IMR-90 (cell line): ENCODE data around the gene WNT16. TPM values are rescaled to one million over a fixed set of nuclear protein-coding genes. Genes with fewer than 3 reads are reported as not detected.
A peak's percentile ranks its signal among the peaks of the same experiment; 100 is the strongest.

Experiments
- ATAC-seq: fragments of 200-7000 bp; cut with Tn5 transposase; 2 replicates; pipeline ENCODE4 v1.9.1; 2020; ENCODE audit warnings: low read depth, mild to moderate bottlenecking, moderate library complexity
- BruUV-seq: library from RNA; stranded (reverse); fragments of 400-500 nt; replicated peaks from 2 replicates; lab custom pipeline; 2021; lab: Mats Ljungman, UMichigan
- CTCF ChIA-PET: fragments of 300-600 bp; formaldehyde crosslinking; extraction: SDS; loops from one replicate; lab custom pipeline; 2021; ENCODE audit warnings: antibody characterized with exemption; lab: Yijun Ruan, JAX
- POLR2A ChIA-PET: fragments of 300-600 bp; sonication (Branson Sonifier 250); formaldehyde crosslinking; loops from one replicate; lab custom pipeline; 2022; ENCODE audit warnings: antibody characterized with exemption; ENCODE audit not compliant: unreplicated experiment; lab: Charles Lee
- DNase-seq: peaks from one replicate; pipeline ENCODE4 v3.0.0; 2013
- H2AFZ ChIP-seq: replicated peaks from 2 replicates; pipeline ENCODE3; 2013; ENCODE audit warnings: low read length, mild to moderate bottlenecking; ENCODE audit not compliant: poor library complexity
- H2AK5ac ChIP-seq: 2 replicates; pipeline ENCODE4 v1.6.1; 2013; ENCODE audit warnings: low read depth, low read length, inconsistent platforms
- H2AK9ac ChIP-seq: replicated peaks from 2 replicates; pipeline ENCODE3; 2013; ENCODE audit warnings: mild to moderate bottlenecking, low read depth, low read length, moderate library complexity; ENCODE audit not compliant: poor library complexity
- H2BK120ac ChIP-seq: 2 replicates; pipeline ENCODE4 v1.6.1; 2013; ENCODE audit warnings: low read depth, low read length, inconsistent platforms
- H2BK15ac ChIP-seq: 3 replicates; pipeline ENCODE4 v1.6.1; 2013; ENCODE audit warnings: low read depth, low read length, inconsistent platforms
- H2BK20ac ChIP-seq: 2 replicates; pipeline ENCODE4 v1.6.1; 2013; ENCODE audit warnings: low read depth, mild to moderate bottlenecking, inconsistent platforms, low read length, moderate library complexity
- H2BK5ac ChIP-seq: 2 replicates; pipeline ENCODE4 v1.6.1; 2013; ENCODE audit warnings: mild to moderate bottlenecking, low read depth, low read length, inconsistent platforms; ENCODE audit not compliant: poor library complexity, severe bottlenecking
- H3K14ac ChIP-seq: replicated peaks from 2 replicates; pipeline ENCODE4 v1.6.1; 2013; ENCODE audit warnings: low read depth, low read length, inconsistent platforms
- H3K18ac ChIP-seq: 2 replicates; pipeline ENCODE4 v1.6.1; 2013; ENCODE audit warnings: low read depth, low read length, control low read depth
- H3K23ac ChIP-seq: 2 replicates; pipeline ENCODE4 v1.6.1; 2013; ENCODE audit warnings: low read depth, low read length, inconsistent platforms
- H3K27ac ChIP-seq: 2 replicates; pipeline ENCODE4 v1.5.1; 2013; ENCODE audit warnings: mild to moderate bottlenecking, control low read depth, low read length; ENCODE audit not compliant: insufficient read depth
- H3K27me3 ChIP-seq: 2 replicates; pipeline ENCODE4 v1.6.1; 2013; ENCODE audit warnings: low read length; ENCODE audit not compliant: control insufficient read depth, insufficient read depth
- H3K36me3 ChIP-seq: 2 replicates; pipeline ENCODE4 v1.6.1; 2013; ENCODE audit warnings: low read length, mixed read lengths; ENCODE audit not compliant: control insufficient read depth, insufficient read depth
- H3K4ac ChIP-seq: 2 replicates; pipeline ENCODE4 v1.6.1; 2013; ENCODE audit warnings: low read depth, low read length, inconsistent platforms
- H3K4me1 ChIP-seq: 2 replicates; pipeline ENCODE4 v1.6.1; 2013; ENCODE audit warnings: low read length, mixed read lengths; ENCODE audit not compliant: control insufficient read depth, insufficient read depth
- H3K4me2 ChIP-seq: 2 replicates; pipeline ENCODE4 v1.6.1; 2013; ENCODE audit warnings: low read depth, mild to moderate bottlenecking, control low read depth, low read length, moderate library complexity
- H3K4me3 ChIP-seq: 2 replicates; pipeline ENCODE4 v1.5.1; 2013; ENCODE audit warnings: low read depth, mild to moderate bottlenecking, control low read depth, low read length, moderate library complexity; ENCODE audit not compliant: insufficient read depth
- H3K56ac ChIP-seq: 2 replicates; pipeline ENCODE4 v1.6.1; 2013; ENCODE audit warnings: low read length, inconsistent platforms; ENCODE audit not compliant: insufficient read depth; ENCODE audit errors: extremely low read depth
- H3K79me1 ChIP-seq, 2 experiments: 2 replicates each; pipeline ENCODE4 v1.6.1; 2013; ENCODE audit warnings: low read length in 2 of 2, inconsistent platforms in 1 of 2, low read depth in 1 of 2
- H3K9ac ChIP-seq: 2 replicates; pipeline ENCODE4 v1.6.1; 2013; ENCODE audit warnings: low read depth, low read length, control low read depth
- H3K9me1 ChIP-seq: 2 replicates; pipeline ENCODE4 v1.6.1; 2013; ENCODE audit warnings: low read length, inconsistent platforms; ENCODE audit not compliant: insufficient read depth
- H3K9me3 ChIP-seq: 2 replicates; pipeline ENCODE4 v1.6.1; 2013; ENCODE audit warnings: low read length; ENCODE audit not compliant: control insufficient read depth, insufficient read depth
- H4K20me1 ChIP-seq: 2 replicates; pipeline ENCODE4 v1.6.1; 2013; ENCODE audit warnings: low read length, inconsistent platforms; ENCODE audit not compliant: insufficient read depth
- H4K5ac ChIP-seq: 2 replicates; pipeline ENCODE4 v1.6.1; 2013; ENCODE audit warnings: mild to moderate bottlenecking, low read depth, low read length, control low read depth
- H4K8ac ChIP-seq, 2 experiments: 2 replicates each; pipeline ENCODE4 v1.6.1; 2013; ENCODE audit warnings: low read depth in 2 of 2, low read length in 2 of 2, control low read depth in 1 of 2, inconsistent platforms in 1 of 2
- H4K91ac ChIP-seq: 2 replicates; pipeline ENCODE4 v1.6.1; 2013; ENCODE audit warnings: low read depth, low read length, inconsistent platforms; ENCODE audit not compliant: insufficient read depth
- MAFK ChIP-seq: IDR thresholded peaks from 2 replicates; pipeline ENCODE4 v1.6.1; 2012; ENCODE audit warnings: low read depth, low read length, improper control_type of control experiment
- MAZ ChIP-seq: IDR thresholded peaks from 2 replicates; pipeline ENCODE4 v1.6.1; 2012; ENCODE audit warnings: low read depth, mild to moderate bottlenecking, low read length, improper control_type of control experiment, moderate library complexity, borderline replicate concordance
- MXI1 ChIP-seq: IDR thresholded peaks from 2 replicates; pipeline ENCODE4 v1.6.1; 2012; ENCODE audit warnings: low read depth, mild to moderate bottlenecking, low read length, moderate library complexity, borderline replicate concordance
- NFE2L2 ChIP-seq: fragments of 150-350 bp; IDR thresholded peaks from 2 replicates; pipeline ENCODE4 v1.6.1; 2016; ENCODE audit warnings: low read depth, mild to moderate bottlenecking, low read length
- RAD21 ChIP-seq: IDR thresholded peaks from 2 replicates; pipeline ENCODE4 v1.6.1; 2012; ENCODE audit warnings: low read length, improper control_type of control experiment
- RFX5 ChIP-seq: IDR thresholded peaks from 2 replicates; pipeline ENCODE4 v1.8.0; 2012; ENCODE audit warnings: low read depth, mild to moderate bottlenecking, low read length, moderate library complexity
- WGBS, 2 experiments: methylation state at CpG; one replicate each; pipeline versions ENCODE4 v1.1.5 to v1.1.7; 2013; ENCODE audit warnings: missing lambda C conversion rate in 2 of 2; ENCODE audit not compliant: insufficient read length in 1 of 2; ENCODE audit errors: extremely low coverage in 2 of 2; 5-methylcytosine and 5-hydroxymethylcytosine counted together
- dilution Hi-C: fragments of 300-500 bp; cut with HindIII; formaldehyde crosslinking; loops from one replicate; pipeline ENCODE4 v1.14.3; 2018; ENCODE audit warnings: low sequenced_read_pairs; ENCODE audit not compliant: unreplicated experiment
- in situ Hi-C: fragments of 300-500 bp; cut with MboI; formaldehyde crosslinking; loops from 3 replicates; pipeline ENCODE4 v1.14.3; 2019; ENCODE audit warnings: low sequenced_read_pairs, inconsistent platforms, mixed read lengths
- intact Hi-C: fragments of 100-400 bp; cut with micrococcal nuclease; formaldehyde crosslinking; loops from 2 replicates; pipeline ENCODE4 v1.10.0; 2022
- polyA plus RNA-seq, 3 experiments: library from polyadenylated mRNA; depleted of rRNA; stranded (reverse); fragments of >200 nt; gene quantifications; 2 replicates each; pipeline ENCODE4 v1.2.3, GENCODE V29; 2012; ENCODE audit warnings: low replicate concordance in 1 of 3
- total RNA-seq: library from RNA; depleted of rRNA; stranded (reverse); fragments of >200 nt; gene quantifications from 2 replicates; pipeline ENCODE4 v1.2.3, GENCODE V29; 2012

Gene WNT16
- total and polyA plus RNA-seq, 2 of the 4 experiments (the other 2 are of a cell fraction) = 0.68 to 1.1 TPM

- Histone ChIP-seq H2AFZ (no peak overlapping the region), H2BK120ac (no peak overlapping the region), H3K27ac (no peak overlapping the region), H3K23ac (no peak overlapping the region), H3K9me1 (peaks cover 5% of the 10 kb centered on the region; the same call in 1 of the 2 replicates), H3K4me3 (no peak overlapping the region), H2BK5ac (no peak overlapping the region), H3K9ac (no peak overlapping the region), H4K8ac (no peak overlapping the region), H4K5ac (no peak overlapping the region), H2AK5ac (no peak overlapping the region), H3K27me3 (no peaks in the 10 kb centered on the region), H3K79me1 (peaks cover 32 to 53% of the 10 kb centered on the region in 2 experiments), H3K56ac (no peak overlapping the region), H3K4me2 (no peak overlapping the region), H4K91ac (no peak overlapping the region), H3K14ac (no peak overlapping the region), H2BK15ac (no peak overlapping the region), H3K9me3 (no peaks in the 10 kb centered on the region), H3K4me1 (0 out of 2 replicates have a peak, but pooled peaks cover under 1% of the 10 kb centered on the region), H3K36me3 (peaks cover 3% of the 10 kb centered on the region), H3K18ac (no peak overlapping the region), H2BK20ac (no peak overlapping the region), H2AK9ac (no peak overlapping the region), H4K20me1 (peaks cover 23% of the 10 kb centered on the region), H3K4ac (no peak overlapping the region)
- intact Hi-C loops (no loop called here), in situ Hi-C loops (no loop called here), dilution Hi-C loops (no loop called here)
- DNase-seq (no peak), ATAC-seq (0 out of 2 replicates have a peak, but pooled peaks have one; percentile 24)
- TF ChIP-seq NFE2L2 = no peak
- TF ChIP-seq MAZ = no peak
- no peak for TF ChIP-seq RFX5
- no peak for TF ChIP-seq MAFK
- no peak for TF ChIP-seq RAD21
- no peak for TF ChIP-seq MXI1
- CTCF ChIA-PET = no interaction called here
- no TSS peak for BruUV-seq
- WGBS, 2 experiments = no CpG with 5 or more reads among the region's 1 CpG
- POLR2A ChIA-PET = no interaction called here
These were observed 60.1 kb downstream of the WNT16 start for GRCh38 chr7:121388950-121389349.
